A549 (cell line): ENCODE results near the gene CCL2. TPM values are rescaled to one million over a fixed set of nuclear protein-coding genes. Genes with fewer than 3 reads are reported as not detected.
"Not testable (repeated sequence)": the region's sequence is repeated elsewhere in the genome, so short reads cannot be mapped to it uniquely, and the experiment has no call there.

Experiments
- ATAC-seq, 2 experiments: fragments of 200-7000 bp in 1 of 2; fragments of >200 bp in 1 of 2; cut with Nextera tagmentation in 1 of 2; cut with Tn5 transposase in 1 of 2; 3 replicates each; pipeline versions ENCODE4 v1.8.0 to v1.9.1; 2018 to 2020; ENCODE audit warnings: mild to moderate bottlenecking in 1 of 2, moderate library complexity in 1 of 2
- CTCF ChIA-PET: fragments of 300-600 bp; sonication (Branson Sonifier 250); formaldehyde crosslinking; extraction: SDS; loops from one replicate; lab custom pipeline; 2021; ENCODE audit warnings: antibody characterized with exemption, inconsistent platforms; lab: Yijun Ruan, JAX
- POLR2A ChIA-PET: fragments of 350-600 bp; formaldehyde crosslinking; extraction: SDS; loops from one replicate; lab custom pipeline; 2021; ENCODE audit warnings: antibody characterized with exemption, inconsistent platforms; lab: Yijun Ruan, JAX
- DNase-seq, 2 experiments: peaks; one replicate each; pipeline versions ENCODE4 v3.0.0 to v3.0.0-alpha.2; 2011 to 2016; ENCODE audit warnings: low read depth in 1 of 2, low spot score in 1 of 2
- FAIRE-seq: peaks from 2 replicates; lab custom pipeline; 2011; peaks lifted over from hg19 to GRCh38; lab: Jason Lieb, UNC
- H3K27ac ChIP-seq, 2 experiments: fragments of >200 bp; sonication (Bioruptor Twin); formaldehyde crosslinking; 3 replicates each; pipeline ENCODE4 v1.5.1; 2016 to 2017
- H3K4me1 ChIP-seq: fragments of >200 bp; sonication (Bioruptor Twin); formaldehyde crosslinking; 3 replicates; pipeline ENCODE4 v1.6.1; 2016
- H3K4me2 ChIP-seq: fragments of >200 bp; sonication (Bioruptor Twin); formaldehyde crosslinking; 3 replicates; pipeline ENCODE4 v1.6.1; 2016
- H3K4me3 ChIP-seq: fragments of >200 bp; sonication (Bioruptor Twin); formaldehyde crosslinking; 3 replicates; pipeline ENCODE4 v1.5.1; 2016
- H3K9me3 ChIP-seq: fragments of >200 bp; sonication (Bioruptor Twin); formaldehyde crosslinking; 3 replicates; pipeline ENCODE4 v1.6.1; 2016
- BHLHE40 ChIP-seq: IDR thresholded peaks from 2 replicates; pipeline ENCODE4 v1.6.1; 2012; ENCODE audit warnings: low read depth, low read length, inconsistent platforms
- E2F6 ChIP-seq: IDR thresholded peaks from 2 replicates; pipeline ENCODE4 v1.6.1; 2012; ENCODE audit warnings: low read depth, borderline replicate concordance
- ESRRA ChIP-seq: fragments of 150-350 bp; IDR thresholded peaks from 2 replicates; pipeline ENCODE4 v1.6.1; 2014; ENCODE audit warnings: mild to moderate bottlenecking, low read length, borderline replicate concordance
- FOXS1 ChIP-seq: fragments of 250-450 bp; sonication (Bioruptor Pico); IDR thresholded peaks from 2 replicates; pipeline ENCODE4 v1.5.0; 2020; ENCODE audit warnings: mild to moderate bottlenecking, moderate library complexity
- HMGXB4 ChIP-seq: fragments of 250-450 bp; sonication (Bioruptor Pico); IDR thresholded peaks from 2 replicates; pipeline ENCODE4 v1.5.0; 2021; ENCODE audit warnings: mild to moderate bottlenecking, moderate library complexity, borderline replicate concordance
- HOXA7 ChIP-seq: fragments of 250-450 bp; sonication (Bioruptor Pico); IDR thresholded peaks from 2 replicates; pipeline ENCODE4 v1.5.0; 2020; ENCODE audit warnings: mild to moderate bottlenecking, moderate library complexity
- JUNB ChIP-seq: fragments of >200 bp; sonication (Bioruptor Twin); formaldehyde crosslinking; IDR thresholded peaks from 2 replicates; pipeline ENCODE4 v1.6.1; 2016
- KDM5A ChIP-seq: fragments of 200-600 bp; sonication (generic); IDR thresholded peaks from 2 replicates; pipeline ENCODE4 v1.6.1; 2016; ENCODE audit warnings: antibody characterized with exemption, mild to moderate bottlenecking
- MAX ChIP-seq: IDR thresholded peaks from 2 replicates; pipeline ENCODE4 v1.6.1; 2012
- MYC ChIP-seq: IDR thresholded peaks from 2 replicates; pipeline ENCODE4 v1.6.1; 2012; ENCODE audit warnings: mild to moderate bottlenecking, inconsistent platforms, low read length, improper control_type of control experiment, borderline replicate concordance
- PHF8 ChIP-seq: fragments of 200-600 bp; sonication (generic); IDR thresholded peaks from 2 replicates; pipeline ENCODE4 v1.6.1; 2016; ENCODE audit warnings: low read depth, mild to moderate bottlenecking, antibody characterized with exemption, moderate library complexity, borderline replicate concordance
- POLR2A ChIP-seq: IDR thresholded peaks from 2 replicates; pipeline ENCODE4 v1.6.1; 2012; ENCODE audit warnings: mild to moderate bottlenecking, low read length
- POLR2AphosphoS2 ChIP-seq: conservative IDR thresholded peaks from 2 replicates; pipeline ENCODE4 v1.6.1; 2012; ENCODE audit warnings: low read length, improper control_type of control experiment, inconsistent platforms
- RAD21 ChIP-seq, 2 experiments: fragments of >200 bp in 1 of 2; sonication (Bioruptor Twin) in 1 of 2; formaldehyde crosslinking in 1 of 2; IDR thresholded peaks in 1 of 2; conservative IDR thresholded peaks in 1 of 2; 2 replicates in 1 of 2; 3 replicates in 1 of 2; pipeline ENCODE4 v1.6.1; 2012 to 2018; ENCODE audit warnings: inconsistent platforms in 1 of 2
- RARB ChIP-seq: fragments of 250-450 bp; sonication (Bioruptor Pico); IDR thresholded peaks from 2 replicates; pipeline ENCODE4 v1.8.0; 2021; ENCODE audit warnings: mild to moderate bottlenecking, moderate library complexity
- RCOR1 ChIP-seq: fragments of 150-350 bp; IDR thresholded peaks from 2 replicates; pipeline ENCODE4 v1.6.1; 2014; ENCODE audit warnings: antibody characterized with exemption, low read length, low read depth
- SREBF2 ChIP-seq: fragments of 450-650 bp; IDR thresholded peaks from 2 replicates; pipeline ENCODE4 v1.6.1; 2014; ENCODE audit warnings: mild to moderate bottlenecking, moderate library complexity
- WGBS: methylation state at CpG from one replicate; pipeline ENCODE4 v1.1.6; 2017; ENCODE audit errors: missing lambda C conversion rate; 5-methylcytosine and 5-hydroxymethylcytosine counted together
- polyA plus RNA-seq, 4 experiments: library from polyadenylated mRNA; depleted of rRNA in 3 of 4; stranded (reverse); fragments of >200 nt; fragmentation: RNase III in 1 of 4; extraction: RNeasy Plus Mini Kit Qiagen cat#74134 plus additional on column Dnase treatment in 1 of 4; gene quantifications; 2 replicates in 3 of 4; 3 replicates in 1 of 4; pipeline ENCODE4 v1.2.3, GENCODE V29; 2011 to 2017
- TF ChIP-seq, protein P1 (sequence below): fragments of 450-650 bp; IDR thresholded peaks from 2 replicates; pipeline ENCODE4 v1.6.1; 2014; ENCODE audit warnings: antibody characterized with exemption

The CCL2 gene
- polyA plus RNA-seq, 2 of the 4 experiments (the other 2 are of a cell fraction): 17.6 to 144 TPM

GRCh38 chr17:34226011-34226743, 28.9 kb upstream of the CCL2 start:
- Histone ChIP-seq H3K4me3 (no peak overlapping the region), H3K4me1 (no peaks in the 10 kb centered on the region), H3K27ac (no peak overlapping the region), H3K4me2 (no peak overlapping the region), H3K9me3 (peaks cover 22% of the 10 kb centered on the region)
- ATAC-seq (no peak), FAIRE-seq (no peak), DNase-seq (no peak)
- 36% methylated on average over 3 of the region's 3 CpGs for WGBS
- POLR2A ChIA-PET: no interaction called here
- TF ChIP-seq MAX (no peak), POLR2A (no peak)
- CTCF ChIA-PET: interaction anchor here (0.6 to 6.4 kb wide), 3 partner anchors 10 to 135 kb away, joined by 3 to 25 read pairs (median 3); partner anchors contain the start of gene CCL1

GRCh38 chr17:34226744-34227034, 28.4 kb upstream of the CCL2 start:
- H3K4me2 ChIP-seq: no peak overlapping the region
- no peaks in the 10 kb centered on the region for H3K4me1 ChIP-seq
- H3K27ac ChIP-seq: no peak overlapping the region
- TF ChIP-seq ESRRA (no peak), E2F6 (no peak), BHLHE40 (no peak), POLR2A (no peak), POLR2AphosphoS2 (no peak), RARB (no peak), HOXA7 (CRISPR knock-in tag) (no peak), SREBF2 (no peak)
- TF ChIP-seq, protein P1, sequence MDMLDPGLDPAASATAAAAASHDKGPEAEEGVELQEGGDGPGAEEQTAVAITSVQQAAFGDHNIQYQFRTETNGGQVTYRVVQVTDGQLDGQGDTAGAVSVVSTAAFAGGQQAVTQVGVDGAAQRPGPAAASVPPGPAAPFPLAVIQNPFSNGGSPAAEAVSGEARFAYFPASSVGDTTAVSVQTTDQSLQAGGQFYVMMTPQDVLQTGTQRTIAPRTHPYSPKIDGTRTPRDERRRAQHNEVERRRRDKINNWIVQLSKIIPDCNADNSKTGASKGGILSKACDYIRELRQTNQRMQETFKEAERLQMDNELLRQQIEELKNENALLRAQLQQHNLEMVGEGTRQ: no peak
- TF ChIP-seq, all 56 proteins: peak for 0
- Histone ChIP-seq H3K4me3 (no peak overlapping the region), H3K9me3 (peaks cover 25% of the 10 kb centered on the region)
- FAIRE-seq: no peak
- no peak for ATAC-seq
- ChIA-PET CTCF (interaction anchor here (0.6 to 6.4 kb wide), 3 partner anchors 11 to 134 kb away, joined by 3 to 25 read pairs (median 3); partner anchors contain the start of gene CCL1), POLR2A (no interaction called here)
- DNase-seq: no peak

DNA sequence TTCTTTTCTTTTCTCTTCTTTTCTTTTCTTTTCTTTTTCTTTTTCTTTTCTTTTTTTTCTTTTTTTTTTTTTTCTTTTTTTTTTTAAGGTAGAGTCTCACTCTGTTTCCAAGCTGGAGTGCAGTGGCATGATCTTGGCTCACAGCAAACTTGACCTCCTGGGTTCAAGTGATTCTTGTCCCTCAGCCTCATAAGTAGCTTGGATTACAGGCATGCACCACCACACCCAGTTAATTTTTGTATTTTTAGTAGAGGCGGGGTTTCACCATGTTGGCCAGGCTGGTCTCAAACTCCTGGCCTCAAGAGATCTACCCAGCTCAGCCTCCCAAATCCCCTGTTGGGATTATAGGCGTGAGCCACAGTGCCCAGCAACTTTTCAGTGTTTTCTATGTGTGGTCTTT, 27.8 kb upstream of the CCL2 start:
- WGBS: 61% methylated on average over 2 of the region's 2 CpGs
- CTCF ChIA-PET: interaction anchor here (0.6 to 6.4 kb wide), 3 partner anchors 12 to 1643 kb away, joined by 3 to 25 read pairs (median 3); partner anchors contain the start of gene CCL1
- H3K4me1 ChIP-seq, POLR2A ChIA-PET, H3K4me2 ChIP-seq, DNase-seq, ATAC-seq, H3K27ac ChIP-seq, FAIRE-seq, H3K4me3 ChIP-seq: not testable (repeated sequence)
- H3K9me3 ChIP-seq: peaks cover 25% of the 10 kb centered on the region

GRCh38 chr17:34227707-34228106, 27.4 kb upstream of the CCL2 start:
- CTCF ChIA-PET: interaction anchor here (0.6 kb wide), 1 partner anchor 1643 kb away, joined by 3 read pairs; no protein-coding TSS in a partner anchor
- no peak for TF ChIP-seq RCOR1
- no peak for TF ChIP-seq FOXS1 (CRISPR knock-in tag)
- TF ChIP-seq PHF8: no peak
- no peak for TF ChIP-seq MYC
- no peak for TF ChIP-seq E2F6
- no peak for TF ChIP-seq KDM5A
- no peak for TF ChIP-seq MAX
- no peak for TF ChIP-seq SREBF2
- TF ChIP-seq HMGXB4: no peak
- TF ChIP-seq POLR2AphosphoS2: no peak
- TF ChIP-seq JUNB: no peak
- TF ChIP-seq RAD21 (conservative IDR thresholded peaks at IDR 0.05 in 1 of 2, IDR thresholded peaks at IDR 0.05 in 1 of 2): no peak
- WGBS: 67% methylated on average over 3 of the region's 3 CpGs
- no peak for FAIRE-seq
- ATAC-seq: no peak
- peaks cover 25% of the 10 kb centered on the region for H3K9me3 ChIP-seq
- H3K4me2 ChIP-seq: no peak overlapping the region
- H3K4me1 ChIP-seq: no peaks in the 10 kb centered on the region
- H3K4me3 ChIP-seq: no peak overlapping the region
- POLR2A ChIA-PET: no interaction called here
- DNase-seq: no peak
- no peak overlapping the region for H3K27ac ChIP-seq
